Endometrium (tissue), 2 donors: Measurements from ENCODE around the gene RPL3.

Source experiments
- FAIRE-seq: peaks from 2 replicates; lab custom pipeline; 2012; peaks lifted over from hg19 to GRCh38; lab: Jason Lieb, UNC
- donor health status: control.
- donor health status: control.

RPL3 gene

GRCh38 chr22:39317084-39317774 lies 2.2 kb downstream of the RPL3 start:
- no peak for FAIRE-seq

- no peak for FAIRE-seq
These were observed 2.9 kb downstream of the RPL3 start for GRCh38 chr22:39316440-39317083.

DNA sequence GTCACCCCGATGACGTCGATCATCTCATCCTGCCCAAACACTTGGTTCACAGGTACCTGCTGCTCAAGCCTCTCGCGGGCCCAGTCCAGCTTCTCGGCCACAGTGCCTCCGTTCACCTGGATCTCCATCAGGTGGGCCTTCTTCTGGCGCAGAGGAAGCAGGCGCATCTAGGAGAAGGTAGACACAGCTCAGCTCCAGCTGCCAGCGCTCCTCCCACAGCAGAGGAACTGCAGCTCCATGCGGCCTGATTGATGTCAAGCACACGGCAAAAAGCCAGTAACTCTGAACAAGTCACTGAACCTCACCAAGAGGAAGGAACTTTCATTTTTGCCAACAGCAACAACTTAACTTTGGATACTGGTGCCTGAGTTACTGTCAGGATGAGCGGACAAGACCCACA lies 4.0 kb downstream of the RPL3 start:
- FAIRE-seq, result no peak

- no peak for FAIRE-seq
These were observed 5.0 kb downstream of the RPL3 start for GRCh38 chr22:39314251-39314971.

DNA sequence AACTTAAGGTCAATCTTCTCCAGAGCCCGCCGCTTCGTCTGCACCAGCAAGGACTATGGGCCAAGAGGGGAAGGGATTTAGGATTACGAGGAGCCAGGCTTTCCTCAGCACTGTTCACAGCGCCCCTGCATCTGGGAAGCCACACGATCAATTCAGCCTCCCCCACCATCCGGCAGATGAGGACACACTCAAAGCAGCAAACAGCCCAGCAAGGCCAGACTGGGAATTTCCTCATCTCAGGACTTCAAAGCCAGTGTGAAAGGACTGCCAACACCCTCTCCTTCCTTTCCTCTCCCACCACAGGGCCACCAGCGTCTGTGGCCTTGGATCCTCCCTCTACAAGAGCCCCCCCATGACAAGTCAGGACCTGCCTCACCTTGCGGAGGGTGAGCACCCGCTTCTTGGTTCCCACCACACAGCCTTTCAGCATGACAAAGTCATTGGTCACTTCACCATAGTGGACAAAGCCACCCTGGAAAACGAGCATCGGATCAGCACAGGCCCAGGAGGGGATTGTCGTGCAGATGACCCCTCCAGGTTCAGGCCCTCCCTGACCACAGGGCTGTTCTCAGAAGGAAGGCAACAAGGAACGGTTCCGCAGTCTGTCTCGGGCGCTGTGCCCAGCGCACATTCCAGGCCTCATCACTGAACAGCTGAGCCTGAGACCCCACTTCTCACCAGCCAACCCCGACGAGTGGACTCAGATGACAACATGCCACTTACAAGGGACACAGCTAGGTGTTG lies 6.0 kb downstream of the RPL3 start:
- FAIRE-seq, result no peak

DNA sequence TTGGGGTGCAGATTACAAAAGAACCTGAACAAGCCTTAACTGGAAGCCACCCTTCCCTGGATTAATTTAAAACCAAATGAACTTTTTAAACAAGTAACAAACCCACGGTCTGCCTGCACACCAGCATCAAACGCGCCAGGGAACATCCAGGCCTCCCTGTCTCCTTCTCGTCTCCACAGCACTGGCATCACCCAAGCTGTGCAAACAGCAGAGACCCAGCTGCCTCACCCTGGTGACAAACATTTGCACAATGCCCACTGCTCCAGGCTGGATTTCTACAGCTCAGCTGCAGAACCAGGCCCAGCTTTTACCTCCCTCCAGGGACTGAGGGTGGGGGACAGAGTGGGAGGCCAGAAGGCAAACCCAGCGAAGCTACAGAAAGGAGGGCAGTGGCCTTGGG lies 7.0 kb downstream of the RPL3 start:
- FAIRE-seq, result no peak

- no peak for FAIRE-seq
These were observed 7.6 kb downstream of the RPL3 start for GRCh38 chr22:39311592-39312400.

- no peak for FAIRE-seq
These were observed 9.3 kb downstream of the RPL3 start for GRCh38 chr22:39309881-39310714.

GRCh38 chr22:39309364-39309861 lies 10.0 kb downstream of the RPL3 start:
- FAIRE-seq, result no peak

- no peak for FAIRE-seq
These were observed 10.6 kb downstream of the RPL3 start for GRCh38 chr22:39308614-39309363.

GRCh38 chr22:39306456-39307361 lies 12.7 kb downstream of the RPL3 start:
- FAIRE-seq, result no peak

GRCh38 chr22:39303892-39304671 lies 15.3 kb downstream of the RPL3 start:
- FAIRE-seq, result no peak

DNA sequence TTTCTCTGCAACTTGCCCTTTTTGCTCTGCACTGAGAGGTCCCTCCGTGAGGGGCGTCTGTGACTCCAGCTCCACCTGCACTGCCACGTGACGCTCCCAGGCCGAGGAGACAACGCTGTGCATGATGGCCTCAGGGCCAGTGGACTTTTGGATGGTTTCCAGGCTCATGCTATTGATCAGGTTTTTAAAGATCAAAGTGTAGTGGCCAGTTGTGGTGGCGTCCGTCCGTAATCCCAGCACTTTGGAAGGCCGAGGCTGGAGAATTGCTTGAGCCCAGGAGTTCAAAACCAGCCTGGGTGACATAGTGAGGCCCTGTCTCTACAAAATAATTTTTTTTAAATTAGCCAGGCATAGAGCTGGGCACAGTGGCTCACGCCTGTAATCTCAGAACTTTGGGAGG lies 16.1 kb downstream of the RPL3 start:
- FAIRE-seq, result no peak

GRCh38 chr22:39302431-39302960 lies 16.9 kb downstream of the RPL3 start:
- FAIRE-seq, result no peak

DNA sequence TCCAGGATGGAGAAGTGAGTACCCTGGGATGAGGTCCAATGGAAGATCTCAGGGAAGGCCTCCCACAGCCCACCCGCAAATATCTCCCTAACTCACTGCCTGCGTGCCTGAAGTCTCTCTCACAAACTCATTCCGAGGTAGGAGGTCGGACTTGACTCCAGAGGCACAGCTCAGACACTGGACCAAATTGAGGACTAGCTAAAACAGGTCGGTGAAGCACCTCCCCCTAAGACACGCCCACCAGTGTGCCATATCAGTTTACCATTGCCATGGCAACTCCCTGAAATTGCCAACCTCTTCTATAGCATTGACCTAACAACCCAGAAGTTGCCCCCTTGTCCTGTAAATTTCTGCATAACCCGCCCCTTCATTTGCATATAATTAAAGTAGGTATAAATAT lies 17.5 kb downstream of the RPL3 start:
- FAIRE-seq, result no peak

DNA sequence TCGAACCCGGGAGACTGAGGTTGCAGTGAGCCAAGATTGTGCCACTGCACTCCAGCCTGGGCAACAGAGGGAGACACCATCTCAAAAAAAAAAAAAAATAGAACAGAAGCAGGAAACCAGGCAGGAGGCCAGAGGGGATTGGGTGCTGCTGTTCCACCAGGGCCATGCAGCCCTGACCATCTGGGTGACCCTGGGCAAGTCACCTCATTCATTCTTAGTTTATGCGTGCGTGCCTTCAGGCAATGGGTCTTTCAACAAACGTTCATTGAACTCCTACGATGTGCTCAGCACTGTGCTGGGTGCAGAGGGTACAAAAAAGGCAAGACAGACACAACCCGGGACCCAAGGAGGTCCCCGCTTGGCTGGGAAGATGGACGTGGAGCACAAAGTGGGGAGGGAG lies 18.3 kb downstream of the RPL3 start:
- FAIRE-seq, result no peak

- no peak for FAIRE-seq
These were observed 19.1 kb downstream of the RPL3 start for GRCh38 chr22:39300186-39300830.
